Measurements from ENCODE around the gene TCF12. TPM values are rescaled to one million over a fixed set of nuclear protein-coding genes. Genes with fewer than 3 reads are reported as not detected.

TCF12 gene
- total RNA-seq, 1 experiment from 2014 or later = 157 TPM

DNA sequence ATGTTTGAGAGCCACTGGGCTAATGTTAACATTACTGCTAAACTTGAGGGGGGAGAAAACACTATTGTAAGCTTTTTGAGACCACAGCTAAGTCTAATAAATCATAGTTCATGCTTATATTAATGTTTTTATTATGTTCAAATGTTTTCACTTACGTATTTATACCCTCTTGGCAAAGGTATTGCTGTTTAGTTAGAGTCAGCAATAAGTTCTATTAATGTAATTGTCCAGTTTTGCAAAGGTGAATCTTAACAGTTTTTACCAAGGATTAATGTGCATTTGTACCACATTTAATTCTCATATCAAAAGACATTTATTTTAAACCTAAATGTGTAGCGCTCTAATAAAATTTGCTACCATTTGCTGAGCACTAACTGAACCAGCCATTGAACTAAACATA lies 251.2 kb downstream of the TCF12 start:
- no peak for DNase-seq (ENCODE audit: low read depth)

GRCh38 chr15:57171426-57171825 lies 253.0 kb downstream of the TCF12 start:
- no peak for DNase-seq (ENCODE audit: low read depth)

DNA sequence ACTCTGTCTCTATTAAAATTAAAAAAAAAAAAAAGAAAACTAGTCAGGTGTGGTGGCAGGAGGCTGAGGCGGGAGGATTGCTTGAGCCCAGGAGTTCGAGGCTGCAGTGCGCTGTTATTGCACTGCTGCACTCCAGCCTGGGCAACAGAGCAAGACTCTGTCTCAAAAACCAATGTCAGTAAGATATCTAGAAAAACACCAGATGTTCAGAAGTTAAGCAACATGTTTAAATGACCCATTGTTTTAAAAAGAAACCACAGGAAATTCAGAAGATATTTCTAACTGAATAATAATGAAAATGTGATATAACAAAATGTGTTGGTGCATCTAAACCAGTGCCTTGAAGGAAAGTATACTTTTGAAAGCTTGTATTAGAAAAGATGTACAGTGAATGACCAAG lies 254.5 kb downstream of the TCF12 start:
- peak; percentile 8 for DNase-seq (ENCODE audit: low read depth)

DNA sequence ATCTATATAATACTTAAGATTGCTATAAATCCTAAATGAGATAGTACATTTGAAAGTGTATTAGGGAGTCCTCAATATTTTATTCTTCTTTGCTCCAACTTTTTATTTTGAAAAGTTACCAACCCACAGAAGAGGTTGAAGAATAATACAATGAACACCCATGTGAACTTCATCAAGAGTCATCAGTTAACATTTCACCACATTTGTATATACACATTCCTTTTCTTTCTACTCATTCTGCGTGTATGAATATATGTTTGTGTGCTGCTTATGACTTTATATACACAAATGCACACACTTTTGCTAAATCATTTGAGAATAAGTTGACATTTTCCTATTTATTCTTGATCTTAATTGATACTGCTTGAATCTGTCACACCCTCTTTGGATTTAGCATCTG lies 264.6 kb downstream of the TCF12 start:
- DNase-seq (ENCODE audit: low read depth) = no peak

DNA sequence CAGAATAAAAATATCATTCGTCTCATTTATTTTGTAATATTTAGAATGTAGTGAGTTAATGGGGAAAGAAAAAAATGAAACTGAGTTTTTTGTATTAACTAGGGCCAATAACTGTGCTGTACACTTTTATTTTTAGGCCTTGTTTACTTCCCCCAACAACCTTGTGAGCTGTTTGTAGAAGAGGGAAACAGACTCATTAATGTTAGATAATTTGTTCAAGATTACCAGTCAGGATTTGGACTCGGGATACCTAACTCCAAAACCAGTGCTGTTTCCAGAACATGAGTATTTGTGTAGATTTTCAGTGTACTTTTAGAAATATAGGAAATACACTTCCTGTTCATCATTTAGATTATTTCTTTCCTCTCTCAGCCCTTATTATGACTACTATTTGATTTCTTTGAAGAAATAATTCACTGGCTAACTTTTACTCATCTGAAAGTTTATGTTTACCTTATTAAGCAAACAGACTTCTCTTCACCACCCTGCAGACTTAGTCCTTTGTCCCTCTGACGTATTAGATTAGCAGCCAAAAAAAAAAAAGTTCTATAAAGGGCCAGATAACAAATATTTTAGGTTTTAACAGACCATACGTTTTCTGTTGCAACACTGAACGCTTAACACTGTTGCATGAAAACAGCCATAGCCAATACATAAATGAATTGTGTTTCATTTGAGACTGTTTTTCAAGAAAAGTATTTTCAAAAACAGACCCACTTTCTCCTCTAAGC lies 265.3 kb downstream of the TCF12 start:
- no peak for DNase-seq (ENCODE audit: low read depth)

DNA sequence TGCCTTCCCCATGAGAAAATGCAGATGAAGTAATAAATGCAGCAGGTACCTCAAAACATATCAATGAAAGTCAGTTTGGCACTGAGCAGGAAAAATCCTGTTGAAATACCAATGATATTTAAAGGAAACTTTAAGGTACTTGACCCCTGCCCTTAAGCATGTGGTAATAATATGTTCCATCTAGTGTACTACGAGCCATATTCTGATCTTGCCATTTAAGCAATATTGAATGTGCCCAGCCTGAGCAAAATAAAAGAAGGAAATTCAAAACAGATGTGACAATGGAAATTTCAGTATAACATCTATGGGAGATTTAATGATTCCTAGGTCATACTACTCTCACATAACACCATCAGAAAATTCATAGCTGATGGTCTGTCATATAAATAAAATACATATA lies 266.1 kb downstream of the TCF12 start:
- no peak for DNase-seq (ENCODE audit: low read depth)

- DNase-seq (ENCODE audit: low read depth) = no peak
These were observed 267.1 kb downstream of the TCF12 start for GRCh38 chr15:57185507-57186074.

DNA sequence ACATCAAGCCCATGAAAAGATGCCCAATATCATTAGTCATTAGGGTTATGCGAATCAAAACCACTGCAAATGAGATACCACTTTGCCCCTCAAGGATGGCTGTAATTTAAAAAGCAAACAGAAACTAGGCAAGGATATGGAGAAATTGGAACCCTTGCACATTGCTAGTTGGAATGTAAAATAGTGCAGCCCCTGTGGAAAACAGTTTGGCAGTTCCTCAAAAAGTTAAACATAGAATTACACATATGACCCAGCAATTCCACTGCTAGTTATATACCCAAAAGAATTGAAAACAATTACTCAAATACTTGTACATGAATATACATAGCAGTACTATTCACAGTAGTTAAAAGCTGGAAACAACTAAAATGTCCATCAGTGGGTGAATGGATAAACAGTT lies 271.0 kb downstream of the TCF12 start:
- DNase-seq (ENCODE audit: low read depth) = no peak

DNA sequence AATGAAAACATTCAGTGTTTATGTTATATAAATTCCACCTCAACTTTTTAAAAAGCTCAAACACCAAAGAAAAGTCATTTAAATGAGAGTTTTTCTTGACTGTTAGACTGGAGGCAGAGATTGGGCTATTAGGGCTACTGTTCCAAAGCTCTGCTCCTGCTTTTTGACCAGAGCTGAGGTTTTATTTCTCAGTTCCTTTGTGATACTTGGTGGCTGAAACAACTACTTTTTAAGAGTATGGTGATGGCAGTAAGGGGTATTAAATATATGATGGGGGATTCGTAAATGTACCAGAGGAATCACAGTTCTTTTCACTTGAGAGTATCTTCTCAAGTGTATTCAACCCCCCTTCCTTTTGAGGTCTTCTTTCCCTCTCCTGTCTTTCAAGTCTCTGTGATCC lies 271.8 kb downstream of the TCF12 start:
- DNase-seq (ENCODE audit: low read depth) = no peak

DNA sequence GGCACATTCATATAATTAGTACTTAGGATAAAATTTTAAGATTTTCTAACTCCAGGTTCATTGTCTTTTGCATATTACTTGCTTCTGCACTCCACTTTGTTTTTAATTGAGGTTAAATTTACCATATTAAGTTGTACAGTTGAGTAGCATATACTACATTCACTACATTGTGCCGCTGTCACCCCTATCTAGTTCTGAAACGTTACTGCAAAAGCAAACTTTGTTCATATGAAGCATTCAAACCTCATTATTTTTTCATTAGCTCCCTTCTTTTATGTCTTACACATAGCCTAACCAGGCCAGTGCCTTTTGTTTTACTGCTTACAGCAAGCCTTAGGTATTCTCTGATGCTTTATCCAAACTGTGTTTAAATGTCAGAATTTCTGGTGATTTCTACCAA lies 274.7 kb downstream of the TCF12 start:
- DNase-seq (ENCODE audit: low read depth) = no peak

DNA sequence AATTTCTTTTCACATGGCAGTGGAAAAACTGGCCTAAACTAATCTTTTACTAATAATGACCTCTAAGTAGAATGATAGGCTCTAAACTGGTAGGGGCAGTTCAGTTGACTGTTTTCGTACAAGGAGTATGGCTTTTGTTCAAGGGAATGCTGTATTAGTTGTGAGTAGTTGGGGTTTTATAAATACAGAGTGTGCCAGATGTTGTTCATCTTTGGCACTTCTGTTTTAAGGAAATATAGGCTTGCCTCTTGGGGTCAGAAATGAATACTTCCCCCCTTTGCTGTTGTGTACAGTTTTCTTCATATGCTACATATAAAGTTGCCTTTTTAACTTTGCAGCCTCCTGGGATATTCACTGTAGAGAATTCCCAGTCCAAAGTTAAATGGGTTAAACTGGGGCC lies 276.9 kb downstream of the TCF12 start:
- DNase-seq (ENCODE audit: low read depth) = no peak

GRCh38 chr15:57196865-57197264 lies 278.4 kb downstream of the TCF12 start:
- DNase-seq (ENCODE audit: low read depth) = no peak

GRCh38 chr15:57198131-57198530 lies 279.7 kb downstream of the TCF12 start:
- no peak for DNase-seq (ENCODE audit: low read depth)

DNA sequence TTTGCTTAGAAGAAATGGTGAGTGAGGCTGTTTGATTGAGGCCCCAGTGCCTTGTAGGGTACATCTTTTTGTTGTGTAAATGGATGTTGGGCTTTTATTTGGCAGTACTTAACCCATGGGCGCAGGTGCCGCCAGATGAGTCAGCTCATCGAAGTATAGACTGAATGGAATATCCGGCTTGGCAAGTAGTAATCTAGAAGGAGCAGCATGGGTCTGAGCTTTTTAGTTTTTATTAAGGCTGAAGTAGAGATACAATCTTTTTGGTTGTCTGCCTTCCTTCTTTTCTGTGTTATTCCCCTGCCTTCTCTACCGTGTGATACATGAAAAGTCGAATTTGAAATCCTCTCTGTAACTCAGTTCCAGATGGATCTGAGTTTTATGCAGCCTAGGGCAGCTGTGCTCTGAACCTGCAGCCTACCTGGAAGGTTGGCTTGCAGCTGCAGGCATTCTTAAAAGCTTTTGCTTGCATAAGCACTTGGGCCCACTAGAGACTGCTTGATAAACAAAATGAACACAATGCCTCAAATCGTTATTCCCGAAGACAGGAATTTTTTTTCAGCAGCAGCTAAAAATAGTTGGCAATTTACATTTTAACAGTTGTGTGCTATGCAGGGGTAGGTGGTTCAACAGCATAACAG lies 280.3 kb downstream of the TCF12 start:
- no peak for DNase-seq (ENCODE audit: low read depth)

DNA sequence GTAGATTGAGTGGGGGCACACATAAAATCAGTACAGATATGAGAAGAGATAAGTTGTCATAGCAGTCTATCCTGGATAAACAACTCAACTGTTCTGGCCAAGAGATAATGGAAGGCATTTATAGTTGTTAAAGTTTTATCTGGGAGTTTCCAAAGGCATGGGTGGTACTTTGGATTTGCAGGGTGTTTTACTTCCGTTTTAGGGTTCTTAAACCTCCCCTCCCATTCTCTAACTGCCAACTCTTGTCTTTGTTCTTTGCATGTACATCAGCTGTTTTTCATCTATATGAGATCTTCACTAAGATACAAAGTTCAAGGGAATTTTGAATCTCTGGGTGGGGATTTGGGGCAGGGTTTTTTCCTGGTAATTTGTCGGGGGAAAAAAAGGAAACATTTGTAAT lies 283.1 kb downstream of the TCF12 start:
- no peak for DNase-seq (ENCODE audit: low read depth)

- no peak for DNase-seq (ENCODE audit: low read depth)
These were observed 285.5 kb downstream of the TCF12 start for GRCh38 chr15:57203906-57204305.

DNA sequence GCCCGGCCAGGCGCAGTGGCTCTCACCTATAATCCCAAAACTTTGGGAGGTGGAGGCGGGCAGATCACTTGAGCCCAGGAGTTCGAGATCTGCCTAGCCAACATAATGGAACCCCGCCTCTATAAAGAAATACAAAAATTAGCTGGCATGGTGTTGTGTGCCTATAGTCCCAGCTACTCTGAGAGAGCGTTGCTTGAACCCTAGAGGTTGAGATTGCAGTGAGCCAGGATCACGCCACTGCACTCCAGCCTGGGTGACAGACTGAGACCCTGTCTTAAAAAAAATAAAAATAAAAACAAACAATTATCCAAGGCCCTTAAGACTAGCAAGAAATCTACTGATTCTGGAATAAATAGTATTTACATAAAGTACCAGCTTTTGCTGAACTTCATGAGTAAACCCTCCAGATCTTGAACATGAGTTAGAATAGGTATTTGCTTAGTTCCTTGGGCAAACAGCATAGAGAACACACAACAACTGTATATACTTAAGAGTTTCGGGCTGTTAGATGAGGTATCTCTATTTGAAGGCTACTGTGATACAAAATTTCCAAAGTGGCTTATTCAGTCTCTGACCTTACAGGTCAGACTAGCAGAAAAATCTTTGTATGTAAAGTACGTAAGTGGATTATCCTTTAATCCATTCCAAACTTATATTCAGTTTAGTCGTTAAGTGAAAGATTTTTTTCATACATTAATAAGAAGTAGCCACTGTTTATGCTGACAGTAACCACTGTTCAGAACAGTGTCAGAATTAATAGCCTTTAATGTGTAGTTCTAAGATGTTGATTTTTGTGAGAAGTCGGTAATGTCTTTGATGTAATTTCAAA lies 286.8 kb downstream of the TCF12 start:
- no peak for DNase-seq (ENCODE audit: low read depth)

GRCh38 chr15:57205996-57206395 lies 287.6 kb downstream of the TCF12 start:
- DNase-seq (ENCODE audit: low read depth) = no peak

DNA sequence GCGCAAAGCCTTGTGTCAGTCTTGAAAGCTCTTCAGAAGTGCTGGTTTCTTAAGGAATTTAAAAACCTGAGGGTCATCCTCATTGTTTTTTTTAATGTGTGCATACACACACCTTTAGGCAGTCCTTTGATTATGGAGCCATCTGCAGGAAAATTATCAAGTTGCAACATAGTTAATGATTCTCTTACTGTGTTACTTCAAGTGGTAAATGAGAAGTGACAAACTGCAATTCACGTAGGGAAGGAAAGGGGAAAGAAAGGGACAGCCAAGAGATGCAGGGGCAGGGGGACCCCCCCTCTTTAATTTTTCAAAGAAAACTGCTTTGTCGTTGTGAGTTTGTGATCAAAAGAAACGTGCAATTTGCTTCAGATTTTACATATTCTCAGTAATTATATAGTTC lies 295.4 kb downstream of the TCF12 start:
- DNase-seq (ENCODE audit: low read depth) = peak; percentile 64

- no peak for DNase-seq (ENCODE audit: low read depth)
These were observed 296.9 kb downstream of the TCF12 start for GRCh38 chr15:57215326-57215725.

- DNase-seq (ENCODE audit: low read depth) = no peak
These were observed 297.4 kb downstream of the TCF12 start for GRCh38 chr15:57215881-57216280.

DNA sequence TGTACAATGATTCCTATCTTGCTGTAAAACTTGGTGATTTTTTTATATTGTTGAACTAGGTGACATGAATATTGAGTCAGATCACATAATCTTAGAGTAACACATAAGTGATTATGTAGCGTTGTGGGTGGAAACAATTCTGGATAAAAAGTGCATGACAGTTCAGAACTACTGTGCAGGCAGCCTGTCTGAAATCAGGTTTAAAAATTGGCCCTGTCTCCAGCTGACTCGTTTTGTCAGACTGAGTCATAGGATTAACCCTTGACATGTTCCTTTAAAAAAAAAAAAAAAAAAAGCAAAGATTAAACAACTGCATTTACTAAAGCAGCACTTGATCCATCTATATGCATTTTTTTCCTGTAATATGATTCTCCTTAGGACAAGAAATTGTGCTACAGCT lies 297.8 kb downstream of the TCF12 start:
- peak; percentile 77 for DNase-seq (ENCODE audit: low read depth)
